PC-9 (cell line): ENCODE data around the gene SPSB3. TPM values are rescaled to one million over a fixed set of nuclear protein-coding genes. Genes with fewer than 3 reads are reported as not detected.

ENCODE experiments used
- BruUV-seq: library from RNA; stranded (reverse); fragments of 400-500 nt; replicated peaks from 2 replicates; lab custom pipeline; 2021; lab: Mats Ljungman, UMichigan
- CTCF ChIA-PET: fragments of 300-600 bp; sonication (Branson Sonifier 250); formaldehyde crosslinking; loops from one replicate; lab custom pipeline; 2022; ENCODE audit warnings: antibody characterized with exemption; lab: Charles Lee
- POLR2A ChIA-PET: fragments of 300-600 bp; sonication (Branson Sonifier 250); formaldehyde crosslinking; loops from one replicate; lab custom pipeline; 2022; ENCODE audit warnings: antibody characterized with exemption; ENCODE audit not compliant: unreplicated experiment; lab: Charles Lee
- DNase-seq, 2 experiments: peaks; one replicate each; pipeline versions ENCODE4 v3.0.0 to v3.0.0-alpha.2; 2015 to 2022; ENCODE audit warnings: mixed read lengths in 1 of 2
- H2AFZ ChIP-seq: fragments of 200-600 bp; sonication (generic); 2 replicates; pipeline ENCODE4 v1.8.1; 2017; ENCODE audit warnings: antibody characterized with exemption
- H3F3A ChIP-seq: fragments of 200-600 bp; sonication (generic); 2 replicates; pipeline ENCODE4 v1.8.1; 2017; ENCODE audit warnings: antibody characterized with exemption, mild to moderate bottlenecking, low read depth; ENCODE audit not compliant: insufficient read depth
- H3K27ac ChIP-seq: fragments of 200-600 bp; sonication (generic); 2 replicates; pipeline ENCODE4 v1.6.1; 2016; ENCODE audit warnings: mixed run types
- H3K27me3 ChIP-seq: fragments of 200-600 bp; sonication (generic); 2 replicates; pipeline ENCODE4 v1.6.1; 2016; ENCODE audit warnings: low read depth, mixed run types; ENCODE audit not compliant: insufficient read depth
- H3K36me3 ChIP-seq: fragments of 200-600 bp; sonication (generic); 2 replicates; pipeline ENCODE4 v1.6.1; 2016; ENCODE audit warnings: low read depth, mixed run types
- H3K4me1 ChIP-seq: fragments of 200-600 bp; sonication (generic); replicated peaks from 2 replicates; pipeline ENCODE4 v1.6.1; 2016; ENCODE audit warnings: mixed run types; ENCODE audit not compliant: insufficient read depth
- H3K4me2 ChIP-seq: fragments of 200-600 bp; sonication (generic); 2 replicates; pipeline ENCODE4 v1.6.1; 2017; ENCODE audit warnings: mixed run types
- H3K4me3 ChIP-seq: fragments of 200-600 bp; sonication (generic); 2 replicates; pipeline ENCODE4 v1.6.1; 2016; ENCODE audit warnings: mixed run types
- H3K79me2 ChIP-seq: fragments of 200-600 bp; sonication (generic); 2 replicates; pipeline ENCODE4 v1.6.1; 2017; ENCODE audit warnings: low read depth, mixed run types
- H3K9me2 ChIP-seq: fragments of 200-600 bp; sonication (generic); 2 replicates; pipeline ENCODE4 v1.8.1; 2017; ENCODE audit warnings: mild to moderate bottlenecking; ENCODE audit not compliant: insufficient read depth
- H3K9me3 ChIP-seq: fragments of 200-600 bp; sonication (generic); 2 replicates; pipeline ENCODE4 v1.8.1; 2016; ENCODE audit warnings: low read depth; ENCODE audit not compliant: insufficient read depth
- H4K20me1 ChIP-seq: fragments of 200-600 bp; sonication (generic); 2 replicates; pipeline ENCODE4 v1.8.1; 2017; ENCODE audit not compliant: insufficient read depth
- EZH2 ChIP-seq: fragments of 200-600 bp; sonication (generic); IDR thresholded peaks from 2 replicates; pipeline ENCODE4 v1.8.0; 2017; ENCODE audit warnings: antibody characterized with exemption, low read depth
- intact Hi-C: fragments of 100-400 bp; cut with micrococcal nuclease; formaldehyde crosslinking; loops from one replicate; pipeline ENCODE4 v1.10.0; 2022; ENCODE audit not compliant: unreplicated experiment
- total RNA-seq: library from RNA; stranded (reverse); gene quantifications from 2 replicates; pipeline ENCODE4 v1.2.3, GENCODE V29; 2021
- TF ChIP-seq, protein P1 (sequence below): fragments of 200-600 bp; sonication (generic); conservative IDR thresholded peaks from 2 replicates; pipeline ENCODE4 v1.6.1; 2017; ENCODE audit warnings: mixed run types, antibody characterized with exemption, mild to moderate bottlenecking, moderate library complexity

SPSB3 gene
- total RNA-seq, 1 experiment from 2014 or later, result 58.2 TPM

DNA sequence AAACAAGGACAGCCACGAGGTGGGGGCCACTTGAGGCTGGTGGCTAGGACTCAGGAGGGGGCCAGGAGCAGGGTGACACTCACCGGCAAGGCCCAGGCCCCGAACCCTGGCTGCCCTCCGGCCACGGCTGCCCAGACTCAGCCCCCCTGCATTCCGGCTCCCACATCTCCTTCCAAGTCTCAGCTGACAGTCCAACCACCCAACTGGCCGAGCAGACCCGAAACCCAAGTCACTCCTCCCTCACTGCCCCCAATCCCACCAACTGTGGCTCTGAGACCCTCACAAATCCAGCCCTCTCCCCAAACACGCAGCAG lies 34.9 kb upstream of the SPSB3 start:
- no peak overlapping the region for H3K4me2 ChIP-seq
- no TSS peak for BruUV-seq
- ChIA-PET POLR2A (no interaction called here), CTCF (no interaction called here)
- DNase-seq, result no peak
- no peak overlapping the region for H3K4me3 ChIP-seq
- H3K36me3 ChIP-seq, result 0 out of 2 replicates have a peak, but pooled peaks cover 6% of the 10 kb centered on the region
- H3K27ac ChIP-seq, result no peak overlapping the region
- H3K27me3 ChIP-seq, result no peaks in the 10 kb centered on the region
- H3K9me2 ChIP-seq, result no peaks in the 10 kb centered on the region
- TF ChIP-seq, protein P1, sequence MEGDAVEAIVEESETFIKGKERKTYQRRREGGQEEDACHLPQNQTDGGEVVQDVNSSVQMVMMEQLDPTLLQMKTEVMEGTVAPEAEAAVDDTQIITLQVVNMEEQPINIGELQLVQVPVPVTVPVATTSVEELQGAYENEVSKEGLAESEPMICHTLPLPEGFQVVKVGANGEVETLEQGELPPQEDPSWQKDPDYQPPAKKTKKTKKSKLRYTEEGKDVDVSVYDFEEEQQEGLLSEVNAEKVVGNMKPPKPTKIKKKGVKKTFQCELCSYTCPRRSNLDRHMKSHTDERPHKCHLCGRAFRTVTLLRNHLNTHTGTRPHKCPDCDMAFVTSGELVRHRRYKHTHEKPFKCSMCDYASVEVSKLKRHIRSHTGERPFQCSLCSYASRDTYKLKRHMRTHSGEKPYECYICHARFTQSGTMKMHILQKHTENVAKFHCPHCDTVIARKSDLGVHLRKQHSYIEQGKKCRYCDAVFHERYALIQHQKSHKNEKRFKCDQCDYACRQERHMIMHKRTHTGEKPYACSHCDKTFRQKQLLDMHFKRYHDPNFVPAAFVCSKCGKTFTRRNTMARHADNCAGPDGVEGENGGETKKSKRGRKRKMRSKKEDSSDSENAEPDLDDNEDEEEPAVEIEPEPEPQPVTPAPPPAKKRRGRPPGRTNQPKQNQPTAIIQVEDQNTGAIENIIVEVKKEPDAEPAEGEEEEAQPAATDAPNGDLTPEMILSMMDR, result no peak
- TF ChIP-seq EZH2, result no peak
- no peaks in the 10 kb centered on the region for H4K20me1 ChIP-seq
- no peaks in the 10 kb centered on the region for H3K79me2 ChIP-seq
- H3K9me3 ChIP-seq, result no peaks in the 10 kb centered on the region
- no peaks in the 10 kb centered on the region for H3K4me1 ChIP-seq
- no peak overlapping the region for H2AFZ ChIP-seq
- H3F3A ChIP-seq, result peaks cover 9% of the 10 kb centered on the region; the same call in 1 of the 2 replicates
- intact Hi-C loops, result no loop called here

DNA sequence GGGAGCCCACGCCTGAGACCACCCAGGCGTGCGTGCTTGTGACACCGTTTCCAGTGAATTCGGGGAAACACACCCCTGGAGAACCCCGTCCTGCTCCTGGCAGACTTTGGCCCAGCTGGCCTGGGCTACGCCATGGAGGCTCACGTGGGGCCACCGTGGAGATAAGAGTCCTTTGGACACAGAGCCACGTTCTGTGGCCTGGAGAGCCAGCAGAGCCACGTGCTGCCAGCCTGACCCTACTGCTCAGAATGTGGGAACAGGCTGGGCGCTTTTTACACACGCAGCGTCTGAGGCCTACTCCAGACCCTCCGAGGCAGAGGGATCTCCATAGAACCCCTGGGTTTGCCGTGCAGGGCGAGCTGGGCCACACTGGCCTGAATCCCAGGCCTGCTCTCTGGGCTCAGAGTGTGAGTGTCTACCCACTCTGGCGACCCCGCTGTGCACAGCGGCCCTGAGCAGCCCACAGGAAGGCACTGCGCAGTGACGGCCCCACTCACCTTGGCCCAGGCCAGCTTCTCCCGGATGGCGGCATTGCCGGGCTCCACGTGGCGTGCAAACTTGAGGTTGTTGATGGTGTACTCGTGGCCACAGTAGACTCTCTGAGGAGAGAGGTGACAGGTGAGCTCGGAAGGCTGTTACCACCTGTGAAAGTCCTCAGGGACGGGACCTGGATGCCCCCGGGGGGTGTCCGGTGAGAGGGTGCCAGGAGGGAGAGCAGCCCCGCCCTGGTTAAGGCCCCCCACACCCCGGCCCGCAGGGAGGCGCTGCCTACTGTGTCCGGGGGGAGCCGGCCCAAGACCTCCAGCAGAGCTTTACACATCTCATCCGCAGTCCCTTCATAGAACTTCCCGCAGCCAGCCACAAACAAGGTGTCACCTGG lies 34.3 kb upstream of the SPSB3 start:
- no TSS peak for BruUV-seq
- Histone ChIP-seq H3F3A (peaks cover 9% of the 10 kb centered on the region; the same call in 1 of the 2 replicates), H3K36me3 (0 out of 2 replicates have a peak, but pooled peaks cover 6% of the 10 kb centered on the region), H4K20me1 (no peaks in the 10 kb centered on the region), H3K4me3 (no peak overlapping the region), H3K79me2 (no peaks in the 10 kb centered on the region), H3K4me1 (no peaks in the 10 kb centered on the region), H3K9me3 (no peaks in the 10 kb centered on the region), H3K4me2 (no peak overlapping the region), H3K27ac (no peak overlapping the region), H3K9me2 (no peaks in the 10 kb centered on the region), H2AFZ (no peak overlapping the region), H3K27me3 (no peaks in the 10 kb centered on the region)
- ChIA-PET CTCF (no interaction called here), POLR2A (no interaction called here)
- intact Hi-C loops, result no loop called here
- no peak for DNase-seq
- no peak for TF ChIP-seq EZH2
- TF ChIP-seq, protein P1, result no peak

DNA sequence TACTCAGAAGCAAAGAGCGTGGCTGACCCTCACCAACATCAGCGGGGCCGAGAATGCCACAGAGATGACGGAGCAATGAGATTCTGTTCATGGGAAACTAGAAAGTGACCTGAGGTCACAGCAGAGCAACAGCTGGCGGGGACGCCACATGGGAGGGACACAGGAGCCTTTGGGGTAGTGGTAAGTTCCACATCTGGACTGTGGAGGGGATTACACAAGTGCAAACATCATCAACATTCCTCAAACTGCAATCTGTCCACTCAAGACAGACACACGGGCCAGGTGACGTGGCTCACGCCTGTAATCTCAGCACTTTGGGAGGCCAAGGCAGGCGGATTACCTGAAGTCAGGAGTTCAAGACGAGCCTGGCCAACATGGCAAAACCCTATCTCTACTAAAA lies 33.1 kb upstream of the SPSB3 start:
- POLR2A ChIA-PET, result no interaction called here
- Histone ChIP-seq H3K79me2 (no peaks in the 10 kb centered on the region), H3K27ac (no peak overlapping the region), H3K9me3 (no peaks in the 10 kb centered on the region), H4K20me1 (no peaks in the 10 kb centered on the region), H3K27me3 (no peaks in the 10 kb centered on the region), H3K4me1 (no peaks in the 10 kb centered on the region), H3K4me3 (no peak overlapping the region), H3K36me3 (0 out of 2 replicates have a peak, but pooled peaks cover 6% of the 10 kb centered on the region), H3K9me2 (no peaks in the 10 kb centered on the region), H3F3A (peaks cover 9% of the 10 kb centered on the region; the same call in 1 of the 2 replicates), H3K4me2 (no peak overlapping the region), H2AFZ (no peak overlapping the region)
- BruUV-seq, result no TSS peak
- TF ChIP-seq, protein P1, result no peak
- TF ChIP-seq EZH2, result no peak
- DNase-seq, result no peak
- CTCF ChIA-PET, result no interaction called here
- intact Hi-C loops, result no loop called here
